OCI-LY3 (cell line): Measurements from ENCODE around the gene GABRG3.

Experiments used
- EZH2phosphoT487 ChIP-seq: fragments of 200-600 bp; shearing (Covaris generic); IDR thresholded peaks from 2 replicates; pipeline ENCODE4 v1.6.1; 2018; ENCODE audit warnings: antibody characterized with exemption, mixed run types, low read depth
- TF ChIP-seq, protein P1 (sequence below): fragments of 200-600, 300-600 bp; sonication (generic); IDR thresholded peaks from 2 replicates; pipeline ENCODE4 v1.5.1; 2014; ENCODE audit warnings: antibody characterized with exemption, low read length, low read depth

DNA sequence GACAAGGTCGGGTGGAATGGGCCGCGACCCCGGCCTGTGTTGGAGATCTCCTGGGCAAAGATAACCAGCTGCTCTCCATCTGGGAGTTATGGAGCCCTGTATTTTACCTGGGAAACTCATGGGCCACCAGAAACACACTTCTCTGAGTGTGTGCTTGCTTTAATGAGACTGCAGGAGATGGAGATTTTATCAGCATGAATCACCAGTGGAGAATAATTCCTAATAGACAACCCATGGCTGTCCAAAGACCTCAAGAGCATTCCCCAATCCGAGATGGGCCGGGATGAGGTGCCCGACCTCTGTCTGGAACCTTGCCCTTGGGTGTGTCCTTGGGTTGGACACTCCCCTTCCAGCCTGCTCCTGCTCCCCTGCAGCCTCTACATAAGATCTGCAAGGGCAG lies 389.3 kb downstream of the GABRG3 start:
- TF ChIP-seq, protein P1, sequence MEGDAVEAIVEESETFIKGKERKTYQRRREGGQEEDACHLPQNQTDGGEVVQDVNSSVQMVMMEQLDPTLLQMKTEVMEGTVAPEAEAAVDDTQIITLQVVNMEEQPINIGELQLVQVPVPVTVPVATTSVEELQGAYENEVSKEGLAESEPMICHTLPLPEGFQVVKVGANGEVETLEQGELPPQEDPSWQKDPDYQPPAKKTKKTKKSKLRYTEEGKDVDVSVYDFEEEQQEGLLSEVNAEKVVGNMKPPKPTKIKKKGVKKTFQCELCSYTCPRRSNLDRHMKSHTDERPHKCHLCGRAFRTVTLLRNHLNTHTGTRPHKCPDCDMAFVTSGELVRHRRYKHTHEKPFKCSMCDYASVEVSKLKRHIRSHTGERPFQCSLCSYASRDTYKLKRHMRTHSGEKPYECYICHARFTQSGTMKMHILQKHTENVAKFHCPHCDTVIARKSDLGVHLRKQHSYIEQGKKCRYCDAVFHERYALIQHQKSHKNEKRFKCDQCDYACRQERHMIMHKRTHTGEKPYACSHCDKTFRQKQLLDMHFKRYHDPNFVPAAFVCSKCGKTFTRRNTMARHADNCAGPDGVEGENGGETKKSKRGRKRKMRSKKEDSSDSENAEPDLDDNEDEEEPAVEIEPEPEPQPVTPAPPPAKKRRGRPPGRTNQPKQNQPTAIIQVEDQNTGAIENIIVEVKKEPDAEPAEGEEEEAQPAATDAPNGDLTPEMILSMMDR = no peak
- no peak for TF ChIP-seq EZH2phosphoT487
